ENCODE data around the gene PNRC1.
A peak's percentile ranks its signal among the peaks of the same experiment; 100 is the strongest.
"Not testable (repeated sequence)": the region's sequence is repeated elsewhere in the genome, so short reads cannot be mapped to it uniquely, and the experiment has no call there.

PNRC1 gene

DNA sequence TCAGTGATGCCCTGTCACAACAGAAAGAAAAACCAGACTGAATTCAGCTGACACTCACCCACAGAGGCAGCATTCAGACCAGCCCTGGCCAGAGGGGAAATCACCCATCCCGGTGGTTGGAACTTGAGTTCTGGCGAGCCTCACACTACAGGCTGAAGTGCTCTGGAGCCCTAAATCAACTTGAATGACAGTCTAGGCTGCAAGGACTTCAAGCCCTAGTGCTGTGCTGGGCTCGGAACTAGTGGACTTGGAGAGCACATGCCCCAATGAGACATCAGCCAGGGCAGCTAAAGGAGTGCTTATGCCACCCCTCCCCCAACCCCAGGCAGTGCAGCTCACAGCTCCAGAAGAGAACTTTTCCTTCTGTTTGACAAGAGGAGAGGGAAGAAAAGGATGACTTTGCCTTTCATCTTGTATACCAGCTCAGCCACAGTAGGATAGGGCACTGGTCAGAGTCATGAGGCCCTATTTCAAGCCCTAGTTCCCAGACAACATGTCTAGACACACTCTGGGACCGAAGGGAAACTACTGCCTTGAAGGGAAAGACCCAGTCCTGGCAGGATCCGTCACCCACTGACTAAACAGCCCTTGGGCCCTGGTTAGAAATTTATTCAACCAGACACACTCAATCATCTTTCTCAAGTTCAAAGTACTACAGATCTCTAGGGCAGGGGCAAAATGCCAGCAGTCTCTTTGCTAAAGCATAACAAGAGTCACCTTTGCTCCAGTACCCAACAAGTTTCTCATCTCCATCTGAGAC lies 43.2 kb upstream of the PNRC1 start:
- Histone ChIP-seq H3K27me3 (no peaks in the 10 kb centered on the region), H3K9me3 (no peaks in the 10 kb centered on the region), H3K4me1 (no peaks in the 10 kb centered on the region), H3K36me3 (no peaks in the 10 kb centered on the region), H3K4me3 (ENCODE audit: low read depth, low read length) (no peak overlapping the region)
- TF ChIP-seq, protein P1, sequence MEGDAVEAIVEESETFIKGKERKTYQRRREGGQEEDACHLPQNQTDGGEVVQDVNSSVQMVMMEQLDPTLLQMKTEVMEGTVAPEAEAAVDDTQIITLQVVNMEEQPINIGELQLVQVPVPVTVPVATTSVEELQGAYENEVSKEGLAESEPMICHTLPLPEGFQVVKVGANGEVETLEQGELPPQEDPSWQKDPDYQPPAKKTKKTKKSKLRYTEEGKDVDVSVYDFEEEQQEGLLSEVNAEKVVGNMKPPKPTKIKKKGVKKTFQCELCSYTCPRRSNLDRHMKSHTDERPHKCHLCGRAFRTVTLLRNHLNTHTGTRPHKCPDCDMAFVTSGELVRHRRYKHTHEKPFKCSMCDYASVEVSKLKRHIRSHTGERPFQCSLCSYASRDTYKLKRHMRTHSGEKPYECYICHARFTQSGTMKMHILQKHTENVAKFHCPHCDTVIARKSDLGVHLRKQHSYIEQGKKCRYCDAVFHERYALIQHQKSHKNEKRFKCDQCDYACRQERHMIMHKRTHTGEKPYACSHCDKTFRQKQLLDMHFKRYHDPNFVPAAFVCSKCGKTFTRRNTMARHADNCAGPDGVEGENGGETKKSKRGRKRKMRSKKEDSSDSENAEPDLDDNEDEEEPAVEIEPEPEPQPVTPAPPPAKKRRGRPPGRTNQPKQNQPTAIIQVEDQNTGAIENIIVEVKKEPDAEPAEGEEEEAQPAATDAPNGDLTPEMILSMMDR (IDR thresholded peaks at IDR 0.05; ENCODE audit: low read depth, low read length), result no peak
- DNase-seq, result no peak

DNA sequence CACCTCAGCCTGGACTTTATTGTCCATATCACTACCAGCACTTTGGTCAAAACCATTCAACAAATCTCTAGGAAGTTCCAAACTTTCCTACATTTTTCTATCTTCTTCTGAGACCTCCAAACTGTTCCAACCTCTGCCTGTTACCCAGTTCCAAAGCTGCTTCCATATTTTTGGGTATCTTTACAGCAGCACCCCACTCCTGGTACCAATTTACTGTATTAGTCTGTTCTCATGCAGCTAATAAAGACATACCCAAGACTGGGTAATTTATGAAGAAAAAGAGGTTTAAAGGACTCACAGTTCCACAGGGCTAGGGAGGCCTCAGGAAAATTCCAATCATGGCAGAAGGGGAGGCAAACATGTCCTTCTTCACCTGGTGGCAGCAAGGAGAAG lies 42.7 kb upstream of the PNRC1 start:
- not testable (repeated sequence) for H3K4me3 ChIP-seq (ENCODE audit: low read depth, low read length); H3K27me3 ChIP-seq; DNase-seq; H3K36me3 ChIP-seq; H3K4me1 ChIP-seq; H3K9me3 ChIP-seq
- TF ChIP-seq, protein P1 (IDR thresholded peaks at IDR 0.05; ENCODE audit: low read depth, low read length), result 0 out of 2 replicates have a peak, but pooled peaks have one; percentile 4

DNA sequence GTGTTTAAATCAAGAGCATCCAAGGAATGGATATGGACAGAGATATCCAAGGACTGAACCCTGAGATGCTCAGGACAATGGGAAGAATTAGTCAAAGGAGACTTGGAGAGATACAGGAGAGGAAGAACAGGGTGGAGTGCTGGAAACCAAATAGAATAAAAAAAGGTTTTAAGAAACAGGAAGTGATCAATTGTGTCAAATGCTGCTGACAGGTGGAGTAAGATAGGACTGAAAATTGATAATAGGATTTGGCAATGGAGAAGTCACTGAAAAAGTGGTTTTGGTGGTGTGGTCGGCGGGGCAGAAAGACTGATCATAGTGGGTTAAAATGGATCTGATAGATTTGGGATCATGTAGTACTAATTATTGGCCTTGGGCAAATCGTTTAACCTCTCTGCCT lies 37.9 kb upstream of the PNRC1 start:
- Histone ChIP-seq H3K4me3 (ENCODE audit: low read depth, low read length) (no peak overlapping the region), H3K9me3 (no peaks in the 10 kb centered on the region), H3K27me3 (no peaks in the 10 kb centered on the region), H3K4me1 (no peaks in the 10 kb centered on the region), H3K36me3 (no peaks in the 10 kb centered on the region)
- DNase-seq, result no peak
- TF ChIP-seq, protein P1 (IDR thresholded peaks at IDR 0.05; ENCODE audit: low read depth, low read length), result no peak

DNA sequence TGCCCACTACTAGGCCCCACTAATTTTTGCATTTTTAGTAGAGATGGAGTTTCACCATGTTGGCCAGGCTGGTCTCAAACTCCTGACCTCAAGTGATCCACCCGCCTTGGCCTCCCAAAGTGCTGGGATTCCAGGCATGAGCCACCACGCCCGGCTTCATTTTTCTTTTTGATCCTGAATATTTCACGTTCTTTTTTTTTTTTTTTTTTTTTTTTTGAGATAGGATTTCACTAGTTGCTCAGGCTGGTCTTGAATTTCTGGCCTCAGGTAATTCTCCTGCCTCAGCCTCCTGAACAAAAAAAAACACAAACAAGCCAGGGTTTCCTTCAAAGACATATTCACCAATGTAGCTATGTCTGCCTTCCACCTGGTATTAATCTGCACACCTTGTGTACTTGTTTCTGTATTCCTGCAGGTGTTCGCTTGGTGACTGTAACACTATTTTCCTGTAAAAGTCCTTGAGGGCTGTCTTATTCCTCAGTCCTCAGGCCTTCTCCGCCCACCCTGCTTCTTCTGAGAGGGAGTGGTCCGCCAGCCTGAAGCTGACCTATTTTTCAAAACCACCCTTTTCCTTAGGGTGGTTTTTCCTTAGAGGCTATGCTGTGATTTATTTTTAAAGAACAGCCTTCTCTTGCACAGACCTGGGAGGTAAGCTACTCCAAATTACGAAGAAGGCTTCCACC lies 36.1 kb upstream of the PNRC1 start:
- DNase-seq, result no peak
- no peak overlapping the region for H3K4me3 ChIP-seq (ENCODE audit: low read depth, low read length)
- H3K9me3 ChIP-seq, result no peaks in the 10 kb centered on the region
- H3K4me1 ChIP-seq, result no peaks in the 10 kb centered on the region
- H3K27me3 ChIP-seq, result no peaks in the 10 kb centered on the region
- TF ChIP-seq, protein P1 (IDR thresholded peaks at IDR 0.05; ENCODE audit: low read depth, low read length), result no peak
- H3K36me3 ChIP-seq, result no peaks in the 10 kb centered on the region

DNA sequence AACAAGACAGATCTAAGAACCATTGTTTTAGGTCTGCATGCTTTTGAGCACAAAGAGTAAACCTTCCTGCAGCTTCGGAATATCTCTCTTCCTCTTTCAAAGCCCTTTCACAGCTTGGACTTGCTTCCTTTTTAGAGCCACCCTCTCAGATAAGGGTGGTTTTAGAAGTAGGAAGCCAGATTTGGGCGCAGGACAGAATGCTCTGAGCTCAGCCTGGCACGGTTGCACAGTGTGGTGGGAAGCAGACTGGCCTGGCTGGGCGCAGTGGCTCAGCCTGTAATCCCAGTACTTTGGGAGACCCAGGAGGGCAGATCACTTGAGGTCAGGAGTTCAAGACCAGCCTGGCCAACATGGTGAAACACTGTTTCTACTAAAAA lies 35.6 kb upstream of the PNRC1 start:
- TF ChIP-seq, protein P1 (IDR thresholded peaks at IDR 0.05; ENCODE audit: low read depth, low read length), result no peak
- no peak for DNase-seq
- H3K4me1 ChIP-seq, result no peaks in the 10 kb centered on the region
- no peaks in the 10 kb centered on the region for H3K9me3 ChIP-seq
- H3K27me3 ChIP-seq, result no peaks in the 10 kb centered on the region
- H3K4me3 ChIP-seq (ENCODE audit: low read depth, low read length), result no peak overlapping the region
- H3K36me3 ChIP-seq, result no peaks in the 10 kb centered on the region

DNA sequence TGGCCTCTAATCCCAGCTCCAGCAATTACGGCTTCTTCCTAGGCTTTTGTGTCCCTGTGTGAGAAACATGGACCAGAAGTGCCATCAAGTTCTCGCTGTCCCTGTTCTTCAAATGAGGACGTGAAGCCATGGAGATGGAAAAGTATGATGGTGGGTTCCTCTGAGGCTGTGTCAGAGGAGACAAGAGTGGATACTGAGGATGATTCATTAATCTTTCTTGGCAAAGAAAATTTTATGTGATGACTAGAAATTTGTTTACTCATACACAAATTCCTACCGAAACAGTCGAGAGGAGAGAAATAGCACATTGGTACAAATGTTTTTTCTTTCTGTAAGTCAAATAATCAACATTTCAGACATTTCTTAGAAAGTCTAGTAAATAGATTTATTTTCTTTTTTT lies 35.0 kb upstream of the PNRC1 start:
- TF ChIP-seq, protein P1 (IDR thresholded peaks at IDR 0.05; ENCODE audit: low read depth, low read length), result no peak
- H3K4me1 ChIP-seq, result no peaks in the 10 kb centered on the region
- H3K4me3 ChIP-seq (ENCODE audit: low read depth, low read length), result no peak overlapping the region
- no peaks in the 10 kb centered on the region for H3K36me3 ChIP-seq
- no peak for DNase-seq
- H3K27me3 ChIP-seq, result no peaks in the 10 kb centered on the region
- no peaks in the 10 kb centered on the region for H3K9me3 ChIP-seq
